Esophagus muscularis mucosa (tissue), 4 donors: ENCODE data around the gene OR52I1. TPM values are rescaled to one million over a fixed set of nuclear protein-coding genes. Genes with fewer than 3 reads are reported as not detected.

ENCODE experiments used
- DNase-seq: peaks from one replicate; pipeline ENCODE4 v3.0.0-alpha.2; 2017; ENCODE audit errors: extremely low spot score
- H3K27ac ChIP-seq, 4 donors: fragments of 200-600 bp; sonication (generic); replicated peaks in 1 of 4; 1 replicate in 3 of 4; 2 replicates in 1 of 4; pipeline ENCODE4 v1.5.1; 2016 to 2019; ENCODE audit warnings: mild to moderate bottlenecking in 1 of 4
- H3K27me3 ChIP-seq, 4 donors: fragments of 200-600 bp; sonication (generic); one replicate each; pipeline versions ENCODE4 v1.5.1 to v1.6.0; 2016 to 2019
- H3K36me3 ChIP-seq, 4 donors: fragments of 200-600 bp; sonication (generic); one replicate each; pipeline ENCODE4 v1.5.1; 2016 to 2019
- H3K4me1 ChIP-seq, 4 donors: fragments of 200-600 bp; sonication (generic); one replicate each; pipeline ENCODE4 v1.5.1; 2016 to 2019
- H3K4me3 ChIP-seq, 4 donors: fragments of 200-600 bp; sonication (generic); 1 replicate in 2 of 4; 2 replicates in 2 of 4; pipeline ENCODE4 v1.5.1; 2016 to 2019; ENCODE audit warnings: mild to moderate bottlenecking in 4 of 4, moderate library complexity in 1 of 4
- H3K9me3 ChIP-seq, 4 donors: fragments of 200-600 bp; sonication (generic); 1 replicate in 3 of 4; 2 replicates in 1 of 4; pipeline ENCODE4 v1.5.1; 2016 to 2019
- CTCF ChIP-seq, 3 experiments: fragments of 200-600 bp in 2 of 3; fragments of 450-650 bp in 1 of 3; sonication (generic) in 2 of 3; IDR thresholded peaks; one replicate each; pipeline ENCODE4 v1.5.1; 2017 to 2019; ENCODE audit warnings: antibody characterized with exemption in 3 of 3, mild to moderate bottlenecking in 2 of 3, moderate library complexity in 1 of 3
- EP300 ChIP-seq: sonication (generic); formaldehyde crosslinking; IDR thresholded peaks from one replicate; pipeline ENCODE4 v1.6.1; 2017; ENCODE audit warnings: antibody characterized with exemption
- POLR2A ChIP-seq: fragments of 450-650 bp; IDR thresholded peaks from one replicate; pipeline ENCODE4 v1.6.1; 2017; ENCODE audit warnings: antibody characterized with exemption, moderate library complexity, mild to moderate bottlenecking, low read depth
- POLR2AphosphoS5 ChIP-seq, 2 donors: sonication (generic); formaldehyde crosslinking; IDR thresholded peaks; one replicate each; pipeline ENCODE4 v1.6.1; 2017; ENCODE audit warnings: antibody characterized with exemption in 2 of 2
- WGBS: methylation state at CpG from one replicate; pipeline ENCODE4 v1.1.5; 2018; 5-methylcytosine and 5-hydroxymethylcytosine counted together
- intact Hi-C: fragments of 100-400 bp; cut with DNase I; formaldehyde crosslinking; loops from one replicate; pipeline ENCODE4 v1.15.1; 2023
- total RNA-seq, 4 donors: library from RNA; depleted of rRNA; stranded (reverse); fragments of >200 nt; gene quantifications; one replicate each; pipeline versions ENCODE4 v1.1.0 to v1.2.1, GENCODE V29; 2016

The OR52I1 gene
- total RNA-seq, 4 donors from 2014 or later: not detected

GRCh38 chr11:4639931-4640330 lies 46.1 kb downstream of the OR52I1 start:
- no peak for TF ChIP-seq POLR2AphosphoS5 (IDR thresholded peaks at IDR 0.05)
- TF ChIP-seq EP300: no peak
- no peak for TF ChIP-seq POLR2A
- TF ChIP-seq CTCF (IDR thresholded peaks at IDR 0.05): no peak
- WGBS: 92% methylated on average over 6 of the region's 6 CpGs
- H3K27ac ChIP-seq: no peak overlapping the region
- no peak overlapping the region for H3K4me3 ChIP-seq
- H3K27me3 ChIP-seq: no peaks in the 10 kb centered on the region
- peaks cover 16 to 43% (median 21%) of the 10 kb centered on the region in 4 donors for H3K4me1 ChIP-seq
- H3K9me3 ChIP-seq: no peaks in the 10 kb centered on the region
- DNase-seq: peak; percentile 91
- intact Hi-C loops: loop anchor here (5.0 kb wide), 1 partner anchor 362 kb away; no protein-coding TSS in a partner anchor
- H3K36me3 ChIP-seq: no peaks in the 10 kb centered on the region

- WGBS: 89% methylated on average over 7 of the region's 7 CpGs
- Histone ChIP-seq H3K9me3 (no peaks in the 10 kb centered on the region), H3K27me3 (no peaks in the 10 kb centered on the region), H3K36me3 (no peaks in the 10 kb centered on the region), H3K4me1 (peaks cover 25 to 58% (median 36%) of the 10 kb centered on the region in 4 donors), H3K4me3 (no peak overlapping the region), H3K27ac (no peak overlapping the region)
- no peak for TF ChIP-seq POLR2AphosphoS5 (IDR thresholded peaks at IDR 0.05)
- TF ChIP-seq CTCF (IDR thresholded peaks at IDR 0.05): no peak
- no peak for TF ChIP-seq EP300
- TF ChIP-seq POLR2A: no peak
- intact Hi-C loops: no loop called here
- DNase-seq: no peak
Measured at GRCh38 chr11:4641501-4641900, 47.7 kb downstream of the OR52I1 start.

GRCh38 chr11:4642043-4642442 lies 48.2 kb downstream of the OR52I1 start:
- 69% methylated on average over 7 of the region's 7 CpGs for WGBS
- intact Hi-C loops: no loop called here
- no peaks in the 10 kb centered on the region for H3K36me3 ChIP-seq

GRCh38 chr11:4643076-4643475 lies 49.2 kb downstream of the OR52I1 start:
- Histone ChIP-seq H3K4me3 (no peak overlapping the region), H3K36me3 (no peaks in the 10 kb centered on the region), H3K27me3 (no peaks in the 10 kb centered on the region), H3K27ac (no peak overlapping the region), H3K9me3 (no peaks in the 10 kb centered on the region), H3K4me1 (peaks cover 37 to 64% (median 44%) of the 10 kb centered on the region in 4 donors)
- intact Hi-C loops: no loop called here
- WGBS: 40% methylated on average over 5 of the region's 5 CpGs
- TF ChIP-seq POLR2A (no peak), CTCF (IDR thresholded peaks at IDR 0.05) (no peak), EP300 (no peak), POLR2AphosphoS5 (IDR thresholded peaks at IDR 0.05) (peak in 1 of 2 donors; percentile 13)
- no peak for DNase-seq

More at GRCh38 chr11:4642043-4642442, 48.2 kb downstream of the OR52I1 start:
- no peaks in the 10 kb centered on the region for H3K27me3 ChIP-seq
- H3K4me3 ChIP-seq: no peak overlapping the region
- DNase-seq: no peak
- TF ChIP-seq CTCF (IDR thresholded peaks at IDR 0.05) (no peak), EP300 (no peak), POLR2AphosphoS5 (IDR thresholded peaks at IDR 0.05) (no peak)
- no peaks in the 10 kb centered on the region for H3K9me3 ChIP-seq
- peaks cover 30 to 59% (median 37%) of the 10 kb centered on the region in 4 donors for H3K4me1 ChIP-seq
- no peak overlapping the region for H3K27ac ChIP-seq

- Histone ChIP-seq H3K27ac (no peak within 1 kb of the TSS), H3K9me3 (no peaks in the 10 kb centered on the region), H3K4me3 (peak within 1 kb of the TSS in 2 of 4 donors; percentile 13 to 24), H3K36me3 (no peaks in the 10 kb centered on the region), H3K27me3 (no peaks in the 10 kb centered on the region), H3K4me1 (peaks cover 38 to 66% (median 47%) of the 10 kb centered on the region in 4 donors)
- intact Hi-C loops: no loop called here
- TF ChIP-seq POLR2A (no peak), EP300 (no peak)
- no peak for DNase-seq
- WGBS: 79% methylated on average over 3 of the region's 3 CpGs
Measured at GRCh38 chr11:4643682-4644081, 49.8 kb downstream of the OR52I1 start, which contains the start of gene OR51E1. OR51E1 (plus strand) TSS chr11:4643982; CDS start chr11:4652527, 8,545 bp downstream.
